ENCODE data around the gene TBC1D22B. TPM values are rescaled to one million over a fixed set of nuclear protein-coding genes. Genes with fewer than 3 reads are reported as not detected.

Gene TBC1D22B
- total and polyA plus RNA-seq, 9 of the 15 experiments (the other 6 are each of a cell fraction or from before 2014, with no cell fraction given) = 4.8 to 24.2 (median 13.5) TPM

DNA sequence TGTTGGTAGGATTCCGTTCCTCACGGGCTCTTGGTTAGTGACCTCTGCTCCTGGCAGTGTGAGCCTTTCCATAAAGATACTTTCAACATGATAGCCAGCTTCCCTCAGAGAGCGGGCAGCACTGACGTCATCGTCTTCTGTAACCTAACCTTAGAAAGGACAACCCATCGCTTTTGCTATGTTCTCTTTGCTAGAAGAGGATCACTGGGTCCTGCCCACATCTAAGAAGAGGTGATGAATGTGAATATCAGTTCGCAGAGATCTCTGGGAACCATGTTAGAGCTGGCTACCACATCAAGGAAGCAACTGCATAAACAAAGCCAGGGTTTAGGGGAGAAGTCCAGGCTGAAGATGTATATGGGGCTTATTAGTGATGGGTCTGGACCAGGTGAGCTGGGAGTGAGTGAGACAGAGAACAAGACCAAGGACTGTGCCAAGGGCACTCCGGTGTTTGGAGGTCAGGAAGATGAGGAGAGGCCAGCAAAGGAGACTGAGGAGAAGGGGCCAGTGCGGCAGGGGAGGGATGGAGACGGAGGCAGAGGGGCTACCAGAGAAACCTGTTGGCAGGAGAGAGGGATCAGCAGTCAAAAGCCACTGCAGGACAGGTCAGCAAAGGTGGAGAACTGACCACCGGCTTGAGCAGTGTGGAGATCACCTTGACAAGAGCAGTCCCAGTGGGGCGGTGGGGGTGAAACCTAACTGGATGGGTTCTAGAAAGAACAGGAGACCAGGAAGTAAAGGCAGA is 47.9 kb upstream of the TBC1D22B start (continued):
- TF ChIP-seq, protein P1, sequence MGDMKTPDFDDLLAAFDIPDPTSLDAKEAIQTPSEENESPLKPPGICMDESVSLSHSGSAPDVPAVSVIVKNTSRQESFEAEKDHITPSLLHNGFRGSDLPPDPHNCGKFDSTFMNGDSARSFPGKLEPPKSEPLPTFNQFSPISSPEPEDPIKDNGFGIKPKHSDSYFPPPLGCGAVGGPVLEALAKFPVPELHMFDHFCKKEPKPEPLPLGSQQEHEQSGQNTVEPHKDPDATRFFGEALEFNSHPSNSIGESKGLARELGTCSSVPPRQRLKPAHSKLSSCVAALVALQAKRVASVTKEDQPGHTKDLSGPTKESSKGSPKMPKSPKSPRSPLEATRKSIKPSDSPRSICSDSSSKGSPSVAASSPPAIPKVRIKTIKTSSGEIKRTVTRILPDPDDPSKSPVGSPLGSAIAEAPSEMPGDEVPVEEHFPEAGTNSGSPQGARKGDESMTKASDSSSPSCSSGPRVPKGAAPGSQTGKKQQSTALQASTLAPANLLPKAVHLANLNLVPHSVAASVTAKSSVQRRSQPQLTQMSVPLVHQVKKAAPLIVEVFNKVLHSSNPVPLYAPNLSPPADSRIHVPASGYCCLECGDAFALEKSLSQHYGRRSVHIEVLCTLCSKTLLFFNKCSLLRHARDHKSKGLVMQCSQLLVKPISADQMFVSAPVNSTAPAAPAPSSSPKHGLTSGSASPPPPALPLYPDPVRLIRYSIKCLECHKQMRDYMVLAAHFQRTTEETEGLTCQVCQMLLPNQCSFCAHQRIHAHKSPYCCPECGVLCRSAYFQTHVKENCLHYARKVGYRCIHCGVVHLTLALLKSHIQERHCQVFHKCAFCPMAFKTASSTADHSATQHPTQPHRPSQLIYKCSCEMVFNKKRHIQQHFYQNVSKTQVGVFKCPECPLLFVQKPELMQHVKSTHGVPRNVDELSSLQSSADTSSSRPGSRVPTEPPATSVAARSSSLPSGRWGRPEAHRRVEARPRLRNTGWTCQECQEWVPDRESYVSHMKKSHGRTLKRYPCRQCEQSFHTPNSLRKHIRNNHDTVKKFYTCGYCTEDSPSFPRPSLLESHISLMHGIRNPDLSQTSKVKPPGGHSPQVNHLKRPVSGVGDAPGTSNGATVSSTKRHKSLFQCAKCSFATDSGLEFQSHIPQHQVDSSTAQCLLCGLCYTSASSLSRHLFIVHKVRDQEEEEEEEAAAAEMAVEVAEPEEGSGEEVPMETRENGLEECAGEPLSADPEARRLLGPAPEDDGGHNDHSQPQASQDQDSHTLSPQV (IDR thresholded peaks at IDR 0.05) = peak; percentile 59; the same call in 1 of the 2 replicates

DNA sequence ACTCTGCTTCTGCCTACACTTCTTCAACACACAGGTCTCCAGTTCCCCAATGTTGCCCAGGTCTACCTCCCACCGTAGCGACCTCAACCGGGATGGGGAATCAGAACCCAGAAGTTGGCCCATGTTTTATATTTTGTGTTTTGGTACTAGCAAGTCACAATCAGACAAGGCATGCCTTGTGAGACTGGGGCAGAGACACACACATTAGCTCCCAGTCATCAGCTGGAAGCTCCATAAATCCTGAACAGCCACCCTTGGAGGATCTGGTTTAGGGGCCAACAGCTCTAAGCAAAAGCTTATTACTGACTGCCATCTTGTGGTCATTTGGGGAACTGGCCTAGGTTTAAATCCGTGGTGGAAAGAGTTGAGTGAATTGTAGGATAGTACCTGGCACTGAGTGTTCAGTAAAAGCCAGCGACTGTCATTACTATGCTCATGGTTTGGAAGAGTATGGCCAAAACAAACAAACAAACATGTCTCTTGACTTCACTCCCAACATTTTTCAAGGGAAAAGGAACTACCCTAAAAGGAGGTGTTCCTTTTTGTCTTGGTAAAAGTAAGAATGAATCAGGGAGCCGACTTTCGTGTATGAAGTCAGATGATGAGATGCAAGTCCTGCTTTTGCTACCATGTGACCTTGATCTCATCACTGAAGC is 47.1 kb upstream of the TBC1D22B start:
- peak overlapping the region; percentile 5; the same call in 1 of the 2 replicates for H3K4me2 ChIP-seq (ENCODE audit: insufficient read depth, low read length)
- H3K27ac ChIP-seq (ENCODE audit: extremely low read depth, low read depth, low read length) = peak overlapping the region; percentile 9; the same call in 2 of the 3 replicates
- H3K9ac ChIP-seq (ENCODE audit: insufficient read depth in 1 of 2, low read depth in 2 of 2, low read length in 2 of 2) = peak overlapping the region; percentile 33 to 77; a peak in 3 of 4 replicates
- no peak overlapping the region for H3K4me3 ChIP-seq
- ATAC-seq (peak; percentile 82), FAIRE-seq (peak; percentile 85), DNase-seq (ENCODE audit: extremely low read depth in 1 of 4, low spot score in 3 of 4) (peak; percentile 77 to 96 (median 84))
- ChIA-PET CTCF (ENCODE audit: low intra/inter-chr PET ratio) (interaction anchor here (0.6 to 9.0 kb wide), 10 partner anchors 36 to 201 kb away, joined by 3 to 204 read pairs (median 6); partner anchors contain the start of gene PIM1), POLR2A (interaction anchor here (0.6 to 7.3 kb wide), 14 partner anchors 13 to 531 kb away, joined by 3 to 67 read pairs (median 4); partner anchors contain the start of gene RNF8)
- in situ Hi-C loops (cut with MboI) = loop anchor here (5.0 kb wide), 1 partner anchor 102 kb away; no protein-coding TSS in a partner anchor
- 52% methylated on average over 7 of the region's 7 CpGs for WGBS (ENCODE audit: insufficient coverage, low coverage, missing lambda C conversion rate)
- H3K9me3 ChIP-seq (replicated peaks; ENCODE audit: control insufficient read depth, insufficient read depth, low read depth, low read length) = no peaks in the 10 kb centered on the region
- H3K4me1 ChIP-seq (replicated peaks in 1 of 2; ENCODE audit: control insufficient read depth in 2 of 2, insufficient read depth in 2 of 2, low read length in 2 of 2) = peaks cover 38 to 49% of the 10 kb centered on the region in 2 experiments
- 0 out of 3 replicates have a peak, but pooled peaks cover 3% of the 10 kb centered on the region for H3K79me2 ChIP-seq (ENCODE audit: control insufficient read depth, insufficient read depth, low read length)
- H3K36me3 ChIP-seq (ENCODE audit: control insufficient read depth, insufficient read depth, low read length) = no peaks in the 10 kb centered on the region
- H2AFZ ChIP-seq (ENCODE audit: low read depth, low read length) = peak overlapping the region; percentile 83
- intact Hi-C loops (cut with micrococcal nuclease) = loop anchor here (1.0 to 10.0 kb wide), 6 partner anchors 104 to 443 kb away; partner anchors contain the start of gene C6orf89
- no peaks in the 10 kb centered on the region for H4K20me1 ChIP-seq (replicated peaks; ENCODE audit: control insufficient read depth, insufficient read depth, low read length)
- BruUV-seq (replicated peaks) = no TSS peak
- H3K27me3 ChIP-seq (ENCODE audit: control insufficient read depth in 2 of 2, insufficient read depth in 2 of 2, low read length in 2 of 2) = no peaks in the 10 kb centered on the region
- H3K9me1 ChIP-seq (ENCODE audit: control insufficient read depth, insufficient read depth, low read length) = no peaks in the 10 kb centered on the region
- TF ChIP-seq, protein P2, sequence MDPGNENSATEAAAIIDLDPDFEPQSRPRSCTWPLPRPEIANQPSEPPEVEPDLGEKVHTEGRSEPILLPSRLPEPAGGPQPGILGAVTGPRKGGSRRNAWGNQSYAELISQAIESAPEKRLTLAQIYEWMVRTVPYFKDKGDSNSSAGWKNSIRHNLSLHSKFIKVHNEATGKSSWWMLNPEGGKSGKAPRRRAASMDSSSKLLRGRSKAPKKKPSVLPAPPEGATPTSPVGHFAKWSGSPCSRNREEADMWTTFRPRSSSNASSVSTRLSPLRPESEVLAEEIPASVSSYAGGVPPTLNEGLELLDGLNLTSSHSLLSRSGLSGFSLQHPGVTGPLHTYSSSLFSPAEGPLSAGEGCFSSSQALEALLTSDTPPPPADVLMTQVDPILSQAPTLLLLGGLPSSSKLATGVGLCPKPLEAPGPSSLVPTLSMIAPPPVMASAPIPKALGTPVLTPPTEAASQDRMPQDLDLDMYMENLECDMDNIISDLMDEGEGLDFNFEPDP (CRISPR knock-in tag; IDR thresholded peaks at IDR 0.05) = no peak
- no peak for TF ChIP-seq ARHGAP35 (IDR thresholded peaks at IDR 0.05; ENCODE audit: partially characterized antibody)
- TF ChIP-seq PCBP2 (IDR thresholded peaks at IDR 0.05; ENCODE audit: low read depth, low read length, poor library complexity, severe bottlenecking) = no peak
- TF ChIP-seq TCFL5 (CRISPR knock-in tag; conservative IDR thresholded peaks at IDR 0.05) = no peak
- no peak for TF ChIP-seq FOXJ3 (CRISPR knock-in tag; IDR thresholded peaks at IDR 0.05)
- peak; percentile 15; the same call in 1 of the 2 replicates for TF ChIP-seq RAD51 (IDR thresholded peaks at IDR 0.05; ENCODE audit: borderline replicate concordance, low read depth)
- peak; percentile 41; the same call in 1 of the 2 replicates for TF ChIP-seq ESRRA (IDR thresholded peaks at IDR 0.05; ENCODE audit: borderline replicate concordance, low read depth)
- TF ChIP-seq KDM1A (IDR thresholded peaks at IDR 0.05) = peak in 1 of 2 experiments; percentile 53; a peak in 3 of 4 replicates
